Ascending aorta (tissue), 2 donors: Measurements from ENCODE around the gene MOCS1. TPM values are rescaled to one million over a fixed set of nuclear protein-coding genes. Genes with fewer than 3 reads are reported as not detected.

ENCODE experiments used
- DNase-seq, 2 donors: peaks; one replicate each; pipeline ENCODE4 v3.0.0-alpha.2; 2019; ENCODE audit warnings: low spot score in 2 of 2
- H3K27ac ChIP-seq, 2 donors: fragments of 200-600 bp; sonication (generic); one replicate each; pipeline ENCODE4 v1.5.1; 2016 to 2017; ENCODE audit warnings: mild to moderate bottlenecking in 1 of 2
- H3K27me3 ChIP-seq: fragments of 200-600 bp; sonication (generic); one replicate; pipeline ENCODE4 v1.5.1; 2017
- H3K36me3 ChIP-seq, 2 donors: fragments of 200-600 bp; sonication (generic); one replicate each; pipeline ENCODE4 v1.5.1; 2016
- H3K4me1 ChIP-seq, 2 donors: fragments of 200-600 bp; sonication (generic); one replicate each; pipeline ENCODE4 v1.5.1; 2016 to 2017; ENCODE audit warnings: mild to moderate bottlenecking in 1 of 2
- H3K4me3 ChIP-seq, 2 donors: fragments of 200-600 bp; sonication (generic); one replicate each; pipeline ENCODE4 v1.5.1; 2016 to 2017; ENCODE audit warnings: mild to moderate bottlenecking in 1 of 2
- H3K9me3 ChIP-seq, 2 donors: fragments of 200-600 bp; sonication (generic); one replicate each; pipeline ENCODE4 v1.5.1; 2016
- intact Hi-C: fragments of 100-400 bp; cut with DNase I; formaldehyde crosslinking; loops from one replicate; pipeline ENCODE4 v1.15.1; 2023
- total RNA-seq: library from RNA; depleted of rRNA; stranded (reverse); fragments of >200 nt; gene quantifications from one replicate; pipeline ENCODE4 v1.1.0, GENCODE V29; 2016
- TF ChIP-seq, protein P1 (sequence below), 3 experiments: fragments of 200-600 bp in 2 of 3; fragments of 450-650 bp in 1 of 3; sonication (generic) in 2 of 3; IDR thresholded peaks; one replicate each; pipeline ENCODE4 v1.5.1; 2016 to 2019; ENCODE audit warnings: antibody characterized with exemption in 3 of 3, mild to moderate bottlenecking in 1 of 3, moderate library complexity in 1 of 3

MOCS1 gene
- total RNA-seq, 1 donor from 2014 or later = 45.4 TPM

DNA sequence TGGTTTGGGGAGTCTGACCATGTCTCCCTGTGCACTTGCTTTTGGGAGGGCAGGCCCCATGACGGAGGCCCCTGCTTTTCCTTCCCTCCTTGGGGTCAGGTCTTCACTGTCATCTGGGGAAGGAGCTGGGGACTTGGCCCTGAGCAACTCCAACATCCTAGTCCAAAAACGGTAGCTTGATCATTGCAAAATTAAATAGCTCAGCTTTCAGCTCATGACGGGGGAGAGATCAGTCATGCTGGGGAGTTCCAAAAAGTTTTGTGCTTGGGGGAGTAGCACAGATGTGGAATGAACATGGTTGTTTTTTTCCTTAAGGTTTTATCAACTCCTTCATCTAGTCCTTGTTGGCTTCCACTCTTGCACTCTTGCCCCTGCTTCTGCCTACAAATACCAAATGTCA, 60.8 kb downstream of the MOCS1 start:
- H3K4me1 ChIP-seq = no peaks in the 10 kb centered on the region
- TF ChIP-seq, protein P1, sequence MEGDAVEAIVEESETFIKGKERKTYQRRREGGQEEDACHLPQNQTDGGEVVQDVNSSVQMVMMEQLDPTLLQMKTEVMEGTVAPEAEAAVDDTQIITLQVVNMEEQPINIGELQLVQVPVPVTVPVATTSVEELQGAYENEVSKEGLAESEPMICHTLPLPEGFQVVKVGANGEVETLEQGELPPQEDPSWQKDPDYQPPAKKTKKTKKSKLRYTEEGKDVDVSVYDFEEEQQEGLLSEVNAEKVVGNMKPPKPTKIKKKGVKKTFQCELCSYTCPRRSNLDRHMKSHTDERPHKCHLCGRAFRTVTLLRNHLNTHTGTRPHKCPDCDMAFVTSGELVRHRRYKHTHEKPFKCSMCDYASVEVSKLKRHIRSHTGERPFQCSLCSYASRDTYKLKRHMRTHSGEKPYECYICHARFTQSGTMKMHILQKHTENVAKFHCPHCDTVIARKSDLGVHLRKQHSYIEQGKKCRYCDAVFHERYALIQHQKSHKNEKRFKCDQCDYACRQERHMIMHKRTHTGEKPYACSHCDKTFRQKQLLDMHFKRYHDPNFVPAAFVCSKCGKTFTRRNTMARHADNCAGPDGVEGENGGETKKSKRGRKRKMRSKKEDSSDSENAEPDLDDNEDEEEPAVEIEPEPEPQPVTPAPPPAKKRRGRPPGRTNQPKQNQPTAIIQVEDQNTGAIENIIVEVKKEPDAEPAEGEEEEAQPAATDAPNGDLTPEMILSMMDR (IDR thresholded peaks at IDR 0.05) = no peak
- peaks cover 73 to 93% of the 10 kb centered on the region in 2 donors for H3K36me3 ChIP-seq
- no peaks in the 10 kb centered on the region for H3K27me3 ChIP-seq
- no peak overlapping the region for H3K27ac ChIP-seq
- no peaks in the 10 kb centered on the region for H3K9me3 ChIP-seq
- DNase-seq = no peak
- intact Hi-C loops = no loop called here
- H3K4me3 ChIP-seq = no peak overlapping the region

DNA sequence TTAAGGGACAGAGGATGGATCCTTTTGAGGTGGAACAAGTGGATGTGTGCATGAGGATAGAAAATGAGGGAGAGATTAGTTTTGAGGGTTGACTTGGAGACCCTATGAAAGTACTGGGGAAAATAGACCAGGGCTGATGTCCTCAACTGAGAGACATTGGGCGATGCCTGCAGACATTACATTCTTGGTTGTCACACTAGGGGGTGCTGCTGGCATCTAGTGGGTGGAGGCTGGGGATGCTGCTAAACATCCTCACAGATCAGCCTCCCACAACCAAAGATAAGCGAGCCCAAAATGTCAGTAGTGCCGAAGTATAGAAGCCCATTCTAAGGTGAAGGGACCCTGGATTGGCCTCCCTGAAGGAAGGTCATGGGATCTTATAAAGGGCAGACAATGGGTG, 63.3 kb downstream of the MOCS1 start:
- Histone ChIP-seq H3K4me1 (no peaks in the 10 kb centered on the region), H3K36me3 (peaks cover 71 to 83% of the 10 kb centered on the region in 2 donors), H3K27ac (no peak overlapping the region), H3K9me3 (no peaks in the 10 kb centered on the region), H3K4me3 (no peak overlapping the region), H3K27me3 (no peaks in the 10 kb centered on the region)
- no peak for DNase-seq
- TF ChIP-seq, protein P1 (IDR thresholded peaks at IDR 0.05) = no peak
- intact Hi-C loops = no loop called here

DNA sequence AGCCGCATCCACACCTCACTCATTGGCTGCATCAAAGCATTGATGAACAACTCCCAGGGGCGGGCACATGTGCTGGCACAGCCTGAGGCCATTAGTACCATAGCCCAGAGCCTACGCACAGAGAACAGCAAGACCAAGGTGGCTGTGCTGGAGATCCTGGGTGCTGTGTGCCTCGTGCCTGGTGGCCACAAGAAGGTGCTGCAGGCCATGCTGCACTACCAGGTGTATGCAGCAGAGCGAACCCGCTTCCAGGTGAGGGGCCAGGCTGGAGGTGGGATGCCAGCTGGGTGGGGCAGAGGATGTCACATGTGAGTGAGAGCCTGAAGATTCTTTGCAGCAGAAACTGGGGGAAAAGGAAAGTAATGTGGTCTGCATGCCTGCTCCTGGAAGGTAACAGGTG, 66.7 kb downstream of the MOCS1 start:
- DNase-seq = no peak
- intact Hi-C loops = no loop called here
- no peak overlapping the region for H3K27ac ChIP-seq
- no peaks in the 10 kb centered on the region for H3K9me3 ChIP-seq
- H3K4me1 ChIP-seq = peaks cover 0 to 3% of the 10 kb centered on the region in 2 donors
- H3K4me3 ChIP-seq = no peak overlapping the region
- peaks cover 46 to 61% of the 10 kb centered on the region in 2 donors for H3K36me3 ChIP-seq
- TF ChIP-seq, protein P1 (IDR thresholded peaks at IDR 0.05) = no peak
- H3K27me3 ChIP-seq = no peaks in the 10 kb centered on the region

DNA sequence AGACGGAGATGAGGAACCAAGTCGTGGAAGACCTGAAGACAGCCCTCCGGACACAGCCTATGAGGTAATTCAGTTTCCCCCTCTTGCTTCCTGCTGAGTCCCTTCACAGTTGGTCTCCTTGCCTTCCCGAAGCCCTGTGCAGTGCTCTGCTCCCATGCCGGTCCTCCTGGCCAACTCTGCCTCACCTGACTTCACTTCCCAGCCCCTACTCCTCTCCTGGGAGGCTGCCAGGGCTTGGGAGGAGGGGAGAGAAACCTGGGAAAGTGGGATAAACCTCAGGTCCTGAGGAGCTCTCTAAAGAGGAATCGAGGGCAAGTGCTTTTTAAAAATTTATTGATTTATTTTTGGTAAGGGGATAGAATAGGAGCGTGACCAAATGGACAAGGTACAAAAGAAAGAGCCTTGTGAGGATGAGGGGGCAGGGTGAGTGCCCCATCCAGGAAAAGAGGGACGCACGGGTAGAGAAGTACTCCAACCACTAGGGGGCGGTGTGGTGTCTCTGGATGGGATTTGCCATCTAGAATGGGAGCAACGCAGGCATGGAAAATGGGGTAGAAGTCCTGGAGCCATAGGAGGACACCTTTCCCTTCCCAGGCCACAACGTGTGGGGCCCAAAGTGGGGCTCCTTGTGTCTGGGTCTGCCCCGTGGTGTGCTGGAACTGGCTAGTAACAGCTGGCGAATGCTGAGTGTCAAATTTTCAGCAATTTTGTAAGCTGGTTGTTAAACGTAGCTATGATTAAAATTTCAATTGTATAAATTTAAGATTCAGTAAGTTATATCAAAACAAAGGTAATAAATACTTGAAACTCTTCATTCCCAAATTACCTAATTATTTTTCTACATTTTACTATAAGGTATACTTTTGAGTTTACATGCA, 69.0 kb downstream of the MOCS1 start:
- Histone ChIP-seq H3K27ac (peak overlapping the region in 1 of 2 donors; percentile 15), H3K4me1 (peaks cover 0 to 3% of the 10 kb centered on the region in 2 donors)

DNA sequence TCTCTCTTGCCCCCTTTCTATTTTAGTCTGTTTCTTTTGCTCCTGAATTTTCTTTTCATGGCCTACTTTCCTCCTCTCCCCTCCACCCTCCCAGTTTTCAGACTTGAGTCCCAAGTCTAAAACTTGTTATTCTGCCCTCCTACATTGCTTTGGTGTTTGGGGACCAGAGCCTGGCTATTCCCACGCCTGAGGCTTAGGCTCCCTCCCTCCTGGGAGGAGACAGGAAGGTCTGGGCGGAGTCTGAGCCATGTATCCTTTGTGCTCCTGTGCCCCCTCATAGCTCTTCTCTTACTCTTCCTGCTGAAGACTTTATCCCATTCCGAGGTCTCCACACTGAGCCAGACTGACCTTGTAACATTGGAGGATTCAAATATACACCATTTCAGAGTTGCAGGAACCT, 72.6 kb downstream of the MOCS1 start:
- H3K4me3 ChIP-seq = no peak overlapping the region
- TF ChIP-seq, protein P1 (IDR thresholded peaks at IDR 0.05) = no peak
- H3K36me3 ChIP-seq = peaks cover 6 to 28% of the 10 kb centered on the region in 2 donors
- H3K27me3 ChIP-seq = no peaks in the 10 kb centered on the region
- intact Hi-C loops = no loop called here
- H3K9me3 ChIP-seq = no peaks in the 10 kb centered on the region
- H3K27ac ChIP-seq = peak overlapping the region; percentile 45 to 52
- peaks cover 0 to 3% of the 10 kb centered on the region in 2 donors for H3K4me1 ChIP-seq
- no peak for DNase-seq

More for the DNA sequence above, 69.0 kb downstream of the MOCS1 start:
- H3K4me3 ChIP-seq = no peak overlapping the region
- TF ChIP-seq, protein P1 (IDR thresholded peaks at IDR 0.05) = peak; percentile 74 to 90 (median 85)
- peak in 1 of 2 donors; percentile 89 for DNase-seq
- peaks cover 30 to 42% of the 10 kb centered on the region in 2 donors for H3K36me3 ChIP-seq
- no peaks in the 10 kb centered on the region for H3K27me3 ChIP-seq
- H3K9me3 ChIP-seq = no peaks in the 10 kb centered on the region
- intact Hi-C loops = loop anchor here (1.0 kb wide), 1 partner anchor 27 kb away; no protein-coding TSS in a partner anchor
